GM12872 (cell line): ENCODE results near the gene TMTC1.

Source experiments
- CTCF ChIP-seq: IDR thresholded peaks from 3 replicates; pipeline ENCODE4 v1.5.1; 2011; ENCODE audit warnings: low read depth, mild to moderate bottlenecking, low read length, moderate library complexity; ENCODE audit not compliant: insufficient read depth

TMTC1 gene

GRCh38 chr12:29717540-29718100, 66.1 kb downstream of the TMTC1 start:
- TF ChIP-seq CTCF: no peak

GRCh38 chr12:29714966-29715365, 68.8 kb downstream of the TMTC1 start:
- TF ChIP-seq CTCF: no peak

GRCh38 chr12:29713729-29714128, 70.0 kb downstream of the TMTC1 start:
- TF ChIP-seq CTCF: no peak

- TF ChIP-seq CTCF: no peak
Observed at GRCh38 chr12:29711381-29711780, 72.4 kb downstream of the TMTC1 start.

- TF ChIP-seq CTCF: no peak
Observed at GRCh38 chr12:29710104-29710503, 73.6 kb downstream of the TMTC1 start.

GRCh38 chr12:29709496-29710040, 74.2 kb downstream of the TMTC1 start:
- no peak for TF ChIP-seq CTCF

- no peak for TF ChIP-seq CTCF
Observed at GRCh38 chr12:29709054-29709453, 74.7 kb downstream of the TMTC1 start.
